Neural crest cell (in vitro differentiated cells): ENCODE results near the gene TPRN. TPM values are rescaled to one million over a fixed set of nuclear protein-coding genes. Genes with fewer than 3 reads are reported as not detected.

Source experiments
- DNase-seq: peaks from one replicate; pipeline ENCODE4 v3.0.0; 2021; ENCODE audit warnings: low read depth, mixed read lengths, low spot score
- H3K27ac Mint-ChIP-seq: one replicate; pipeline ENCODE4 v1.8.0; 2021; ENCODE audit warnings: mild to moderate bottlenecking, mixed read lengths; ENCODE audit not compliant: unreplicated experiment
- H3K27me3 Mint-ChIP-seq: 2 replicates; pipeline ENCODE4 v1.8.0; 2021; ENCODE audit warnings: low read depth, mild to moderate bottlenecking, mixed read lengths
- H3K36me3 Mint-ChIP-seq: 2 replicates; pipeline ENCODE4 v1.8.0; 2021; ENCODE audit warnings: low read depth, mild to moderate bottlenecking, mixed read lengths
- H3K4me1 Mint-ChIP-seq: 2 replicates; pipeline ENCODE4 v1.8.0; 2021; ENCODE audit warnings: mixed read lengths
- H3K4me3 Mint-ChIP-seq: one replicate; pipeline ENCODE4 v1.8.0; 2021; ENCODE audit warnings: mild to moderate bottlenecking, mixed read lengths
- H3K9me3 Mint-ChIP-seq: 2 replicates; pipeline ENCODE4 v1.8.0; 2021; ENCODE audit warnings: mixed read lengths
- total RNA-seq: library from RNA; stranded (reverse); gene quantifications from 2 replicates; pipeline ENCODE4 v1.2.1, GENCODE V29; 2021
- TF ChIP-seq, protein P1 (sequence below): fragments of 200-600 bp; sonication (generic); conservative IDR thresholded peaks from 2 replicates; pipeline ENCODE4 v1.5.0; 2021; ENCODE audit warnings: antibody characterized with exemption, mild to moderate bottlenecking

TPRN gene
- total RNA-seq, 1 donor from 2014 or later, result 25.1 TPM

DNA sequence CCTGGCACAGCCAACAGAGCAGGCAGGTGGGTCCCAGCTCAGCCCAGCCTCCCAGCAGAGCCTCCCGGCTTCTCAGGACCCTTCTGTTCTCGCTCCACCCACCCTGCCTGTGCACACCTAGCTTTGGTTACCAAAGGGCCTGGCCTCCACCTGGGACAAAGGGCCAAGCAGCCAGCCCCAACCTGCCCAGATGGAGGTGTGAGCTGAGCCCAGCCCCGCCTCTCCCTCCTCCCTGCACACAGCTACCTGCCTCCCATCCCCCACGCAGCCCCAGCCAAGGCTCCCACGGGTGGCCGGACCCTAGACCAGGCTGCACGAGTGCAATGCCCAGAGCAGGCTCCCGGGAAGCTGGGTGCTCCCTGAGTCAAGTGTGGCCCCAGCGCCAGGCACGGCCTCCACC, 5.6 kb downstream of the TPRN start:
- no peak overlapping the region for H3K27ac Mint-ChIP-seq
- TF ChIP-seq, protein P1, sequence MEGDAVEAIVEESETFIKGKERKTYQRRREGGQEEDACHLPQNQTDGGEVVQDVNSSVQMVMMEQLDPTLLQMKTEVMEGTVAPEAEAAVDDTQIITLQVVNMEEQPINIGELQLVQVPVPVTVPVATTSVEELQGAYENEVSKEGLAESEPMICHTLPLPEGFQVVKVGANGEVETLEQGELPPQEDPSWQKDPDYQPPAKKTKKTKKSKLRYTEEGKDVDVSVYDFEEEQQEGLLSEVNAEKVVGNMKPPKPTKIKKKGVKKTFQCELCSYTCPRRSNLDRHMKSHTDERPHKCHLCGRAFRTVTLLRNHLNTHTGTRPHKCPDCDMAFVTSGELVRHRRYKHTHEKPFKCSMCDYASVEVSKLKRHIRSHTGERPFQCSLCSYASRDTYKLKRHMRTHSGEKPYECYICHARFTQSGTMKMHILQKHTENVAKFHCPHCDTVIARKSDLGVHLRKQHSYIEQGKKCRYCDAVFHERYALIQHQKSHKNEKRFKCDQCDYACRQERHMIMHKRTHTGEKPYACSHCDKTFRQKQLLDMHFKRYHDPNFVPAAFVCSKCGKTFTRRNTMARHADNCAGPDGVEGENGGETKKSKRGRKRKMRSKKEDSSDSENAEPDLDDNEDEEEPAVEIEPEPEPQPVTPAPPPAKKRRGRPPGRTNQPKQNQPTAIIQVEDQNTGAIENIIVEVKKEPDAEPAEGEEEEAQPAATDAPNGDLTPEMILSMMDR, result no peak

DNA sequence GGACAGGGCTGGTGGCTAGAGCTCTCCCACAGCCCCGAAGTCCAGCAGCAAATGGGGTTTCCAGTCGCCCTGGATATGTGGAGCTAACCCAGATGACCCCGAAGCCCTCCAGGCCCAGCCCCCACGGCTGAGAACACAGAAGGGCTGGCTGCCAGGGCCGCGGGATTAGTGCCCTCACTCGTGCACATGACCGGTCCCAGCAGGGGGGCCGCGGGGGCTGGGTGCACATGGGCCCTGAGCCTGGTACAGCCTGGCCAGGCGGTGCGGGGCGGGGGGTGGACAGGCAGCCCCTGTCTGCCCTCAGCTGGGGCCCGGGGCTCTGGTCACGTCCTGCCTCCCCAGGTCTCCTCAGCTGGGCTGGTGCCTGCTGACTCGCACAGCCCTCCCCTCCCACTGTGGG, 6.2 kb downstream of the TPRN start:
- Mint-ChIP-seq H3K4me1 (peaks cover 4% of the 10 kb centered on the region), H3K27ac (no peak overlapping the region), H3K36me3 (no peaks in the 10 kb centered on the region), H3K4me3 (no peak overlapping the region), H3K27me3 (no peaks in the 10 kb centered on the region), H3K9me3 (no peaks in the 10 kb centered on the region)
- TF ChIP-seq, protein P1, result no peak
- DNase-seq, result no peak

More for the DNA sequence above, 5.6 kb downstream of the TPRN start:
- H3K4me1 Mint-ChIP-seq, result no peaks in the 10 kb centered on the region
- H3K4me3 Mint-ChIP-seq, result no peak overlapping the region
- no peaks in the 10 kb centered on the region for H3K27me3 Mint-ChIP-seq
- H3K9me3 Mint-ChIP-seq, result no peaks in the 10 kb centered on the region
- H3K36me3 Mint-ChIP-seq, result no peaks in the 10 kb centered on the region
- no peak for DNase-seq

GRCh38 chr9:137193771-137194170, 6.8 kb downstream of the TPRN start:
- no peaks in the 10 kb centered on the region for H3K27me3 Mint-ChIP-seq
- peaks cover 10% of the 10 kb centered on the region for H3K4me1 Mint-ChIP-seq
- H3K9me3 Mint-ChIP-seq, result no peaks in the 10 kb centered on the region
- no peaks in the 10 kb centered on the region for H3K36me3 Mint-ChIP-seq
- DNase-seq, result no peak
- peak overlapping the region; percentile 54 for H3K4me3 Mint-ChIP-seq
- TF ChIP-seq, protein P1, result no peak
- H3K27ac Mint-ChIP-seq, result no peak overlapping the region

DNA sequence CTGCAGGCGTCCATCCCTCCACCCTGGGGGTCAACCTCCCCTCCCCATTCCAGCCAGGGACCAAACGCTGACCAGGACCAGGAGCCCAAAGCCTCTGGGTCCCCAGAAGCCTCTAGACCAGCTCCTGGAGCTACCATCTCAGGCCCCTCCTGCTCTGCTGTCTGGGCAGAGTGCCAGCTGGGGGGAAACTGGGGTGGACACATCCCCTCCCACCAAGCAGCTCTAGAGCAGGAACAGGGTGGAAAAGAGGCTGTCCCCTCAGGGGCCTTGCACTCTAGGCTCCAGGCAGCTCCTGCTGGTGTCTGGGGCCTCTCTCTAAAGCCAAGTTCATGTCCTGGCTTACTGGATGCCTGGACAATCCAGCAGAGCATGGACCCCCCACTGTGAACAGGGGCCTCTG, 7.7 kb downstream of the TPRN start:
- Mint-ChIP-seq H3K9me3 (no peaks in the 10 kb centered on the region), H3K27me3 (no peaks in the 10 kb centered on the region), H3K36me3 (no peaks in the 10 kb centered on the region), H3K4me1 (peaks cover 10% of the 10 kb centered on the region), H3K4me3 (no peak overlapping the region), H3K27ac (no peak overlapping the region)
- no peak for DNase-seq
- TF ChIP-seq, protein P1, result no peak

GRCh38 chr9:137192448-137192780, 8.1 kb downstream of the TPRN start:
- Mint-ChIP-seq H3K27me3 (no peaks in the 10 kb centered on the region), H3K36me3 (no peaks in the 10 kb centered on the region), H3K27ac (no peak overlapping the region), H3K4me3 (no peak overlapping the region), H3K9me3 (no peaks in the 10 kb centered on the region), H3K4me1 (peaks cover 13% of the 10 kb centered on the region)
- DNase-seq, result no peak
- TF ChIP-seq, protein P1, result no peak
